Dermis blood vessel endothelial cell (primary cell): ENCODE data around the gene NKAIN2. TPM values are rescaled to one million over a fixed set of nuclear protein-coding genes. Genes with fewer than 3 reads are reported as not detected.
"Not testable (repeated sequence)": the region's sequence is repeated elsewhere in the genome, so short reads cannot be mapped to it uniquely, and the experiment has no call there.

Source experiments
- DNase-seq: peaks from one replicate; pipeline ENCODE4 v3.0.0; 2010
- total RNA-seq: library from RNA; depleted of rRNA; stranded (reverse); fragments of >200 nt; gene quantifications from 2 replicates; pipeline ENCODE4 v1.2.3, GENCODE V29; 2014

The NKAIN2 gene
- total RNA-seq, 1 donor from 2014 or later: not detected

DNA sequence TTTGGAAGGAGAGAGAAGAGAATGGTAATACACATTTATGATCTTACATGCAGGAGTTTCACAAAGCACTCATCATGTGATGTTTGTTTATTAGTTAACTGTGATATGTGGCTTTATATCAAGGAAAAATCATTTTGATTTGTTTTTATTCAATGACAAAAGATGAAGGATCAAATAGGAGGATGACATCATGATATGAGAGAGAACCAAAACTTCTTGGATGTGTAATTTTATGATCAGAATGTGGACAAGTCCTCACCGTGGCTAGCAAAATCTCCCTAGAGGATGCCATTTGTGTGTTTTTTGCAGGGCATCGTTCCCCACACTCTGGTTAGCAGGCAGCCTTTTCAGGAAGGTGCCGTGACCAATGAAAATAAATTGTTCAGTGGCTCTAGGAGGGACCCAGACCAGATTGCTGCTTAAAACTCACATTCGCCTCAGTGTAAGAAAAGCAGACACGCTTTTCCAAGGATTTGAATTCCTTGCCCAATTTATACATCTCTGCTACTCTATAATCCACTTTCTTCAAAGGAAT is 552.7 kb downstream of the NKAIN2 start:
- no peak for DNase-seq

DNA sequence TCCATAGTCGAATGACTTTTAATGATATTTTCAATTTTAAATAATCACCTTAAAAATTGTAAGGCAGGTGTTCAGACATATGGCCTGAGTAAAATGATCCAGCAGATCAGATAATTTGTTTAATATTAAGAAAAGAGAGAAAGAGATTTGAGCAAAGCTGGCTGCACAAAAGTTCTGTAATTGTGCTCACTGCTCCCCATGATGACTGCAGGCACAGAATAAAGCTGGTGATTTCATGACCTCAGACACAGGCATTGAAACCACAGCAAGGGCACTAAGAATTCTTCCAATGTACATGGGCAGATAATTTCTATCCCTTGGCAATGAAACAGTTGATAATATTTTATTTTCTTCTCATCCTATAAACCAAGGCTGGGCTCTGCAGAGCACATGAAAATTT is 553.1 kb downstream of the NKAIN2 start:
- no peak for DNase-seq

DNA sequence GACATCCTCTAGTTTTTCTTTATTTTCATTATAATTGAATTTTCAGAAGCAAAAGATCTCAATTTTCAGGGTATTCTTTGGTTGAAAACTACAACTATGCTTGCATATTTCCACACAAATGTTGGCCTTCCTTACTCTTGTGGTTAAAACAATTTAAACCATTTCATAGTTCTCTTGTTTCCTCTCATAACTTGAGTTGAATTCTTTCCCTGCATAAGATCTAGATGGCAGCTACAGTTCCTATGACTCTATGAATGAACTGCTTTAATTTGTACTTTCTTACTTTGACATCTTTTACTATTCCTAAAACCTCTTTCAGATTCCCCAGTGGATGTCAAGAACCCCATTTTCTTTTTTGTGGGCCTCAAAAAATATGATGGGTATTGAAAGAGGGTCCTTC is 564.5 kb downstream of the NKAIN2 start:
- no peak for DNase-seq

DNA sequence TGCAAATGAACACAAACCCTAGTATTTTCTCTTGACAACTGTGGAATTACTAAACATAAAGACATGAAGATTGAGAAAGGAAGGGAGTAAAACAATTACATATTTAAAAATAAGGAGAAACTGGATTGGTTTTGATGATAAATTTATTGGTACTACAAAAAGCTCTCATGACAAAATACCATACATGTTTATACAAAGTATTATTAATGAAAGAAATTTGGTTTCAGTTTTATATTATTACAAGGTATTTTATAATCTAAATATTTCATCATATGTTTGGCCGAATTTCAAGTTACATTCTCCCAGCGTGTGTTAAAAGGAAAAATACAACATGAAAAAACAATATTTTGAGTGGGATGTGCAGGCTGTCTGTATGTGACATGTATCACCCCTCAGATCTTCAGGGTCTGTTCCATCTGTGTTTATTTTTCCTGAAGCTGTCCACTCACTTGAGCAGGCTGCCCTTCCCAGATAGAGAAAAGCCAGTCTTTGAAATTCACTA is 568.4 kb downstream of the NKAIN2 start:
- DNase-seq: no peak

DNA sequence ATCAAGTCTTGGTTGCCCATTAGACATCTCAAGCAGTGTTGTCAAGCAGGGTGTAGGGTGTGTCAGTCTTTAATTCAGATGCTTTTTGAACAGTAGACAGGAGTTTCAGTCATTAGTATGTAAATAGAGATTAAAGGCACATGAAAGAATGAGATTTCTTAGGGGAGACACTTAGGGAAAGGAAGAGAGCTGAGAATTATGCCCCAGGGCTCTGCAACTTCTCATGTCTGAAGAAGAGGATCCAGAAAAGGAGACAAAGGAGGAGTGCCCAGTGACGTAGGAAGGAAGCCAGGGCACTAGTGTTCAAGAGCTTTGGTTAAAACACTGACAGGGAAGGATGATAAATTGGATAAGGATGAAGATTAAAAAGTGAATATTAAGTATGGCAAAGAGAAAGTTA is 569.7 kb downstream of the NKAIN2 start:
- DNase-seq: no peak

DNA sequence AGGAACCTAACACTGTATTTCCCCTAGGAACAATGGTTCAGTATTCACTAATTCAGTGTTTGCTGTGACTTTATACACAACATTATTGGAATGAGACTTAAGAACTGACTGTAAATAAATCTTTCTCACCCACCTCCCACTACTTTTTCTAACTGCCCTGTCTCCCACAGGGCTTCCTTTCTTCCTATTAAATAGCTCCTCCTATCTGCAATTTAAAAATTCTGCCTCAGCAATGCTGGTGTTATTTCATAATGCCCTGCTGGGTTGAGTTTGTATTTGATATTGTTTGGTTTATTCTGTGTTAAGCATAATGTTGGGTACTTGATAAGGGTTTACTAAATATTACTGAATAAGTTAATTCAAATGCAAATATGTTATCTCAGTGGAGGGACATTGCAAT is 585.5 kb downstream of the NKAIN2 start:
- no peak for DNase-seq

DNA sequence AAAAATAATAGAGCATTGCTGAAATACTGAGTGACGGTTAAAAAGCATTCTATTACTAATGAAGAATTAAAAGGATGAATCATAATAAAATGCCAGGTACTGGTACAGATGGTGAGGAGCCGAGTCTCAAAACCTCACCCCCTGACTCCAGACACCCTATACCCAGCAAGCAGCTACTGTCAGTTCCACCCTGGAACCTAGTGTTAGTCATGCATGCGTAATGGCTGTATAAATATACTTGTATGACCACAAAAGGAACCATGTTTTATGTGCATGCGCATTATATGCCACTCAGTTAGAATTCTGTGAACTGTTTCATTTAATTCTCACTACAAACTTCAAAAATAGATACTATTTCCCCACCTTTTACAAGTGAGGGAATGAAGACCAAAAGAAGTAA is 589.9 kb downstream of the NKAIN2 start:
- no peak for DNase-seq

DNA sequence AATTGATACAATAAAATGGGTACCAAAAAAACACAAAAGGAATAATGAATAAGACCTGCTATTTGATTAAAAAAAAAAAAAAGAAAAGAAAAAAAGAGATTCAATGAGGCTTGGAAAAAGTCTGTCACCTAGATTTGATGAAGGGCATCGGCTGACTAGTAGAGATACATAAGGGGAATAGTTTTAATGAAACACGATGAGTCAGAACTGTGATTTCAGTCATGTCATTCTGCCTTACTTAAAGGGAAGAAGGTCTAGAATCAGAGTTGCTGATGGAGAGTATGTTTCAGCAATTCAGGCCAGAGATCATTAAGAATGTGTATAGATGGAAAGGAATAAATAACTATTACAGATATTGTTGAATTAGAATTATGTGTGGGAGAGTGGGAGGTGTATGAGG is 592.7 kb downstream of the NKAIN2 start:
- DNase-seq: no peak

DNA sequence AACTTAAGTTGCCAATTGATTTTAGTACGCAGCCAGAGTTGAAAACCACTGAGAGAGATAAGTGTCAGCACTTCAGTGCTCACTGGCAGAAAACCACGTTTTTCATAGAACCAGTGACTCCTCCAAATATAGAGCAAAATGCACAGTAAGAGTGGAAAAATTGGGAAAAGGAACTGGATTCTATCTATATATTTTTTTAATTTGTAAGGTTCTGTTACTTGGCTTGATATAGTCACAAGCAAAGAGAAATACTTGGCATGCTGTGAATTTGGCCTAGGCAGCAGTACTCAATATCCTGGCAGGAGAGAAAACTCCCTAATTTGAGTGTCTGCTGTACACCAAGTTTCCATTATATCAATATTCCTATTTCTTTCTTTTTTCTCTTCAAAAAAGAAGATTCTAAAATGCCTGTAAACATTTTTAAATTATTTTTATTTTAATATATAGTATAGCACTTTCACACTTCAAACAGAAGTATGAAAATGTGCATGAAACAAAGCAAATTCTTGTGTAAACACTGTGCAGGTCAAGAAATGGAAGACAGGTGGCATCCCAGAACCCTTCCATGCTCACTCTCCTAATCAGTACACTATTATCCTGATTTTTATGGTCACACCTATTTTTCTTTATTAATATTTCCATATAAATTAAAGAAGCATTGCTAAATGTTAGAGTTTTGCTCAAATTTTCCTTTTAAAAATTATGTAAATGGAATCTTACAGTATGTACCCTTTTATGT is 596.8 kb downstream of the NKAIN2 start:
- DNase-seq: no peak

DNA sequence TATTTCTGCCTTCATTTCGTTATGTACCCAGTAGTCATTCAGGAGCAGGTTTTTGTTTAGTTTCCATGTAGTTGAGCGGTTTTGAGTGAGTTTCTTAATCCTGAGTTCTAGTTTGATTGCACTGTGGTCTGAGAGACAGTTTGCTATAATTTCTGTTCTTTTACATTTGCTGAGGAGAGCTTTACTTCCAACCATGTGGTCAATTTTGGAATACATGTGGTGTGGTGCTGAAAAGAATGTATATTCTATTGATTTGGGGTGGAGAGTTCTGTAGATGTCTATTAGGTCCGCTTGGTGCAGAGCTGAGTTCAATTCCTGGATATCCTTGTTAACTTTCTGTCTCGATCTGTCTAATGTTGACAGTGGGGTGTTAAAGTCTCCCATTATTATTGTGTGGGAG is 606.8 kb downstream of the NKAIN2 start:
- not testable (repeated sequence) for DNase-seq

DNA sequence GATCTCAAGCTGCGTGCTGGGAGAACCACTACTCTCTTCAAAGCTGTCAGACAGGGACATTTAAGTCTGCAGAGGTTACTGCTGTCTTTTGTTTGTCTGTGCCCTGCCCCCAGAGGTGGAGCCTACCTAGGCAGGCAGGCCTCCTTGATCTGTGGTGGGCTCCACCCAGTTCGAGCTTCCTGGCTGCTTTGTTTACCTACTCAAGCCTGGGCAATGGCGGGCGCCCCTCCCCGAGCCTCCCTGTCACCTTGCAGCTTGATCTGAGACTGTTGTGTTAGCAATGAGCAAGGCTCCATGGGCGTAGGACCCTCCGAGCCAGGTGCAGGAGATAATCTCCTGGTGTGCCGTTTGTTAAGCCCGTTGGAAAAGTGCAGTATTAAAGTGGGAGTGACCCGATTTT is 609.0 kb downstream of the NKAIN2 start:
- not testable (repeated sequence) for DNase-seq

DNA sequence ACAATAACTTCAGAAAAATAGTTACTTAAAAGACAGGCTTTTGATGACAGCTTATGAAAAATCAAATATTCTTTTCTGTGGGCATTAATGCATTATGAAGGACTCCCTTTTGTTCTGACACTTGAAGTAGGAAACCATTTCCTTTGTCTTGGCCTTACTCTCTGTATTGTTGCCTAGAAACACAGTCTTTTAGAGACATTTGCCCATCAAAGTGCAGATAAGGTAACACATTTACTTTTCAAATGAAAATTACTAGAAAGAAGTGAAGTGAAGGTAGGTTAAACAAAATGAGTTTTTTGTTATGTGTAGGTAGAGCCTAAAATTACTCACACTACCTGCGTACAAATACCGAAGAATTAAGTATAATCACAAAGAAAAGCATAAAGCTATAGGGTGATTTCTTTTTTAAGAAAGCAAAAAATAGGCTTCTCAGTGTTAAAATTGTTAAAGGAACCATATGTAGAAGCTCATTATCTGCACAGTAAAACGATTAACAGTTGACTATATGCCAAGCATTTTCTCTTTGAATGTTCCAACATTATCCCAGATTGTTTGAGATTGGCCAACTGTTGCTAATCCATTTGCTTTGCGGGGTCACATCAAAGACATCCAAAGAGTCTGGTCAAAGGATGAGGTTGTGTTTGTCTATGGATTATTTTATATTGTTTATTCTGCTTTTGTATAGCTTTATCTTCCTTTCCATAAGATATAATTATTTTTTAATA is 616.6 kb downstream of the NKAIN2 start:
- DNase-seq: no peak

DNA sequence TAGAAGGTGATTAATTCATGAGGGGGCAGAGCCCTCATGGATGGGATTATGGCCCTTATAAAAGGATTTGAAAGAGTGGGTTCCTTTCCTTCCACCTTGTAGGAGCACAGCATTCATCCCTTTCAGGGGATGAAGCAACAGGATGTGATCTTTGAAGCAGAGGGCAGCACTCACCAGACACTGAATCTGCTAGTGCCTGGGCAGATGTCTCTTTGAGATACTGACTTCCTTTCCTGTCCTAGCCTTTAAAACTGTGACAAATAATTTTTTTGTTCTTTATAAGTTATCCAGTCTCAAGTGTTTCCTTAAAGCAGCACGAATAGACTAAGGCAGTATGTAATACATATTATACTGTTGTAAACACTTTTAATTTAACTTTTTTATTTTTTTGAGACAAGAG is 620.0 kb downstream of the NKAIN2 start:
- no peak for DNase-seq

DNA sequence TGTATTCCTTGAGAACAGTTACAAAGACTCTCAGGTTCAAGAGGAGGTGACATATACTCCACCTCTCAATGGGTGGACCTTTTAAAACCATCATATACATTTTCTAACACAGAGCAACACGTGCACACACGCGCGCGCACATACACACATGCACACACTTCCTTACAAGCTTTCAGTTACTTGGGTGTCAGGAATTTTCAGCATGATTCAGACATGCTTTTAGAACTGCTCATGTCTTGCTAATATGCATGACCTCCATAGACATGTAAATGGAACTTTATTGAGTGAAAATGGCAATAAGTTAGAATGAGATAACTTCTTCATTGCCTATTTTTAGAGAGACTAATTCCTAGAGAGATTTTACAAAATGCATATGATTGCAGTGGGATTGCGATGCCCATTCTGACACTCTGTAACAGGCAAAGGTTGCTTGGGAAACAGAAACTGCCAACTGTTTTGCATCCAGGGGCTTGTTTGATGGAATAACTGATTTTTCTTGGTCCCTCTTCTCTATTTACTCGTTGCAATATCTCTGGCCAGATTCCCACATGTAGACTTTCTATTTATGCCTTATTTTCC is 627.2 kb downstream of the NKAIN2 start:
- DNase-seq: no peak

DNA sequence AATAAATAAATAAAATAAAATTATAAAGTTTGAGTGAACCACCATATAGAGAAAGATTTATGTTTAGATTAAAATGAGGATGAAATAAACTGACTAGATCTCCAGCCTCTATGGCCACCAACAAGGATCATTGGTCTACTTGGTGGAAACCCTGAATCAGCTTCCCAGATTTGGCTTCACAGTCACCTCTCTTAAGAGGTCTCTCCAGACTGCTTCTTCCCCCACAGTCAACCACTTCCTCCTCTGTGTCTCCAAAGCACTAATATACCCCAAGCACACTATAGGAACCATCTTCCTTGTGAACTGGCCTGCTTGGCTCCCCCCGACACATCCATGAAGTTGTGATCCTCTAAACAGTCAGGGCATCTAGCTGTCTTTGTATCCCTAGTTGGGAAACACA is 629.0 kb downstream of the NKAIN2 start:
- no peak for DNase-seq

DNA sequence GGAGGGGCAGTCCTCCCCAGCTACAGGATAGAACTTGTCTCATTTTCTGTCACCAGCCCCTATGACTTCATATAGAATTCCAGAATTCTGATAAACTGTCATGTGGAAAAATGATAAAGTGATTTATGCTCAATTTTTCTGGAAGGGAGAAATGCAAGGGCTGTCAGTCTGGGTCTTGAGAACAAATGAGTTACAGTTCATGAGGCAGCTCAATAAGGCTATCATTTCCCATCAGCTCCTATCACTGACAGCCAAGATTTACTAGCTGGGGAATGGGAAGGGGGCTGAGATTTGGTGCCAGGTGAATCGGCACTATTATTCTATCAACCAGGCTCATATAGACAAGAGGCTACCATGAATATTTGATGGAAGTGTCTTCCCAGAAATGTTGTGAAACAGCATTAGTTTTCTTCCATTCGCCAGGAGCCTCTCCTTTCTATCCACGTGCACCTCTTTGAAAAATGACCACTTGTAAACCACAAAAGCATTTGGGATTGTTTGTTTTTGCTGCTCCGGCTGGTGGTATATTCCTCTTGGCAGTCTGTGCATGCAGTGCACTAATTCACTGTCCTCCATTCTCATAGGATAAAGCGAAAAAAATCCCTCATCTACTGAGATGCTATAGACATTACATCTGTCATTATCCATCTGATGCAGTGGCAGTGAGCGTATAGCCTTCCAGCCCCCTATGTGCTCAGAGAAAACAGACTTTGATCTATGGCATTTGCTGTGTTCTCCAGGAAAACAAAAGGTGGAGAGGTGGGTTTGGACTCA is 629.9 kb downstream of the NKAIN2 start:
- DNase-seq: no peak

DNA sequence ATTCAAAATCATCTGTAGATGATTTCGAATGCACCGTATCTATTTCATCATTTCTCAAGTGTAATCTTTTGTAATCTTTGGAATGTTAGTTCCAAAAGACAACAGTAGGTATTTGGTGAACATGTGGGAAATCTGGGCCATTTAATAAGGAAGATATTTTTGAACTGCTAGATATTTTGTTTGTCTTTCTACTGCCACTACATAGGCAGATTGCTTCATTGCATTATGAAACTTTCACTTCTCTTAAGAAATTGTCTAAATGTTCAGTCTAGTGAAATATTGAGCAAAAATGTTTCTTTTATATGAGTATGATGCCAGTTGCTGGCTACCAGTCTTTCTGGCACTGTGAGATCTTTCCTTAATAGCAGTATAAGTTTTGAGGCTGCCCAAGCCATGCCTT is 630.8 kb downstream of the NKAIN2 start:
- no peak for DNase-seq

DNA sequence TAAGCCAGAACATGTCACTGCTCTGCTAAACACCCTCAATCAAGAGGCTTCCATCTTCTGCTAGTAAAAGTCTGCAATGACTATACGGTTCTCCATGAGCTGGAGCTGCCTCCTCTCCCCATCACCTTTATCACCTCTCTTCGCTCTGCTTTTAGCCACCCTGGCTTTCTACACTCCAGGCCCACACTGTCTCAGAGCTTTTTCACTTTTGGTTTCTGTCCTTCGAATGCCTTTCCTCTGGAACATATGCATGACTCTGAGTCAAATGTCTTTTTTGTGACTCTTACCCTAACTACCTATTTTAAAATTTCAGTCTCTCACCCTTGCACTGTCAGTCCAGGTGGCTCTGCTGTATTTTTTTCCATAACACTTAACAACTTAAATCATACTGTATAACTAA is 633.1 kb downstream of the NKAIN2 start:
- no peak for DNase-seq

DNA sequence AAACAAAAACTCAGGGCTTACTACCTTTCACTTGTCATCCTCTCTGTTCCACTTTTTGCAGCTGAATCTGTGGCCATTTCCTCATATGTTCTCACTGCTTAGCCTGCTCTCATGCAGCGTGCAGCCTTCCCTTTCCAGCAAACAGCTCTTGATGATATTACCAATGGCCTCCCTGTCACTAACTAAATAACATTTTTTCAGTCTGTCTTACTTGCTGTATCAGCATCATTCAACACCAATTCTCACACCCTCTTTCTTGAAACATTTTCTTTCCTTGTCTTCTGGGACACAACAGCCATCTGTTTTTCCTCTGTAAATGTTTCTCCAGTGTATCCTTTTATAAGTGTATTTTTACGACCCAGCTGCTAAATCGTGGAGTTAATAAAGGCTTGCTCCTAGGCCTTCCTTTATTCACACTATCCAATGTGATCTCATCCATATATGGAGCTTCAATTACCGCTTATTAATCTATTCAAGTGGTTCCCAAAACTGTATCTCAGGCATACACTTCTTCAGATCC is 634.9 kb downstream of the NKAIN2 start:
- DNase-seq: no peak

DNA sequence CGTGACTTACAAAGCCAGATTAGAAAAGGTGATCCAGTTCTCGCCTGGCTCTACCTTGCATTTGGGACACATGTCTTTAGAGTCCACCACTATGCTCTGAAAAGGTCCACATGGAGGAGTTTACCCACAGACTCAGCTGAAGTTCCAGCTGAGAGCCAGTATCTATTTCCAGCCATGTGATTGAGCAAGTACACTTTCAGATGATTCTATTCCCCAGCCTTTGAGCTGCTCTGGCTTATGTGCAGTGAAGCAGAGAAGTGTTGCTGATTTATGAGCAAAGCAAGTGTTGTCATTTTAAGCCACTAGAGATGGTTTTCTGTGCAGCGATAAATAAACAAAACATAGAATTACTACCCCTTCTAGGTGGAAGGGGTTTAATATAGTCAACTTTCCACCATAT is 637.8 kb downstream of the NKAIN2 start:
- DNase-seq: no peak

DNA sequence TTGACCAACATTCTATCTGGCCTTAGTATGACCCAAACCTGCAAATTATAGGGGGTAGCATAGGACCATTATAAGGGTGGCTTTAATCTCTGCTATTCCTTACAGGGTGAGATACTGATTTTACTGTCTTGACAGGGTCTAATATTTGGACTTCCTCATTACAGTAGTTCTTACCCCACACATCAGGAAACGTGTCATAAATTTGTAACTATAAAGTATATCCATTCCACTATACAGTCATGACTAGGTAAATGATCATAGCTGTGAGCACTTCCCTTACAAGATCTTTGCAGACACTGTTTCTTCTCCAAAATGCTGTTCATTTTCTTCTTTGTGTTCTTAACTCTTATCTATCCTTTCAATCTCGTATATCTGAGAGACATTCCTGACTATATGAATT is 639.9 kb downstream of the NKAIN2 start:
- no peak for DNase-seq

DNA sequence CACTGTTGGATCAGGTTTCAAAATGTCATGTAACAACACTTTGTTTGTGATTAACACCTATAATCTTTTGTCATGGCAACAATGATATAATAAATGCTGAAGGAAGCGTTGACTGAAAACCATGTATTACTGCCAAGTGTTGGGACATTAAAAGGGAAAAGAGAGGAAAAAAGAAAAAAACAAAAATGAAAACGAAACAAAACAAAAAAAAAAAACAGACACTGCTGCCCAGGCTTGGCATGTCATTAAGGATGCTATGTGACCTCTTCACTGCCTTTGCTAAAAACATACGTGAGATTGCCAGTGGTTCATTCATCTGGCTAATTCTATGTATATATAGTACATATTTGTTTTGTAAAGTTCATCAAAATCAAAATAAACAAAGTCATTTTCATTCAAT is 641.9 kb downstream of the NKAIN2 start:
- DNase-seq: no peak

DNA sequence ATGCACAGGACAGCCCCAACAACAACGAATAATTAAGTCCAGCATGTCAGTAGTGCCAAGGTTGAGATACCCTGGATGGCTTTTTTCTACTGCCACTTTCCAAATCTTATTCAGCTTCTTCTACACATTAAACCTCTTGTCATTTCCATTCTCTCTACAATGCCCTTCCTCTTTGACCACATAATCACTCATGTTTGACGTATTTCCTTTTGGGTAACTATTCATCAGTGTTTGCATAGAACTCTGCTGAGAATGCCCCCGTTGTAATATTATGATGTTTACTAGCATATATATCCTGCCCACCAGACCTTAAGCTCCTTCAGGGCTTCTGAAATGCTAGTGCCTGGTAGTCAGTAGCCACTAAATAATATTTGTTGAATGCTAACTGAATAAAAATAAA is 643.3 kb downstream of the NKAIN2 start:
- DNase-seq: no peak
